Activated gamma-delta T cell treated with Interleukin-2 at 50 U/mL for 16 hours (primary cell): ENCODE measurements around the gene LPP.
"Not testable (repeated sequence)": the region's sequence is repeated elsewhere in the genome, so short reads cannot be mapped to it uniquely, and the experiment has no call there.

ENCODE experiments used
- DNase-seq: peaks from one replicate; pipeline ENCODE4 v3.0.0-alpha.2; 2020

The LPP gene

GRCh38 chr3:188620752-188621151 lies 466.8 kb downstream of the LPP start:
- no peak for DNase-seq

GRCh38 chr3:188624384-188624783 lies 470.4 kb downstream of the LPP start:
- no peak for DNase-seq

- no peak for DNase-seq
These were observed 470.9 kb downstream of the LPP start for GRCh38 chr3:188624828-188625227.

GRCh38 chr3:188627652-188628051 lies 473.7 kb downstream of the LPP start:
- no peak for DNase-seq

- no peak for DNase-seq
These were observed 477.5 kb downstream of the LPP start for GRCh38 chr3:188631291-188632010.

GRCh38 chr3:188633206-188633605 lies 479.2 kb downstream of the LPP start:
- DNase-seq = no peak

GRCh38 chr3:188634285-188634684 lies 480.3 kb downstream of the LPP start:
- DNase-seq = no peak

GRCh38 chr3:188635258-188636042 lies 481.5 kb downstream of the LPP start:
- DNase-seq = no peak

GRCh38 chr3:188636292-188636691 lies 482.3 kb downstream of the LPP start:
- not testable (repeated sequence) for DNase-seq

- DNase-seq = no peak
These were observed 487.1 kb downstream of the LPP start for GRCh38 chr3:188641076-188641475.

GRCh38 chr3:188643736-188644135 lies 489.8 kb downstream of the LPP start:
- DNase-seq = no peak

GRCh38 chr3:188646592-188646991 lies 492.6 kb downstream of the LPP start:
- no peak for DNase-seq

GRCh38 chr3:188647237-188647636 lies 493.3 kb downstream of the LPP start:
- DNase-seq = no peak

- no peak for DNase-seq
These were observed 495.6 kb downstream of the LPP start for GRCh38 chr3:188649521-188649920.

- no peak for DNase-seq
These were observed 502.4 kb downstream of the LPP start for GRCh38 chr3:188656196-188656982.

- DNase-seq = no peak
These were observed 504.6 kb downstream of the LPP start for GRCh38 chr3:188658606-188659005.

GRCh38 chr3:188659449-188660090 lies 505.6 kb downstream of the LPP start:
- no peak for DNase-seq

- DNase-seq = no peak
These were observed 506.5 kb downstream of the LPP start for GRCh38 chr3:188660415-188660814.

GRCh38 chr3:188661806-188662205 lies 507.8 kb downstream of the LPP start:
- no peak for DNase-seq

GRCh38 chr3:188662214-188662613 lies 508.3 kb downstream of the LPP start:
- DNase-seq = no peak

GRCh38 chr3:188662795-188663194 lies 508.8 kb downstream of the LPP start:
- no peak for DNase-seq

GRCh38 chr3:188663839-188664238 lies 509.9 kb downstream of the LPP start:
- DNase-seq = no peak

- no peak for DNase-seq
These were observed 510.8 kb downstream of the LPP start for GRCh38 chr3:188664795-188665194.
